GM23338 (cell line): ENCODE data around the gene JAKMIP3. TPM values are rescaled to one million over a fixed set of nuclear protein-coding genes. Genes with fewer than 3 reads are reported as not detected.

Experiments
- ATAC-seq: fragments of 200-7000 bp; cut with Tn5 transposase; 3 replicates; pipeline ENCODE4 v1.9.1; 2020
- DNase-seq: peaks from one replicate; pipeline ENCODE4 v3.0.0-alpha.2; 2015; ENCODE audit warnings: low spot score
- H2AFZ ChIP-seq: fragments of 200-600 bp; sonication (generic); 2 replicates; pipeline ENCODE4 v1.8.0; 2016; ENCODE audit warnings: antibody characterized with exemption, mild to moderate bottlenecking, moderate library complexity
- H3F3A ChIP-seq: fragments of 200-600 bp; sonication (generic); replicated peaks from 2 replicates; pipeline ENCODE4 v1.8.0; 2017; ENCODE audit warnings: antibody characterized with exemption, mixed run types, low read depth
- H3K27ac ChIP-seq: fragments of 200-600 bp; sonication (generic); 2 replicates; pipeline ENCODE4 v1.6.1; 2016; ENCODE audit warnings: low read depth
- H3K27me3 ChIP-seq: fragments of 200-600 bp; sonication (generic); 2 replicates; pipeline ENCODE4 v1.8.0; 2016; ENCODE audit warnings: mild to moderate bottlenecking, mixed run types, moderate library complexity; ENCODE audit not compliant: insufficient read depth
- H3K36me3 ChIP-seq: fragments of 200-600 bp; sonication (generic); 2 replicates; pipeline ENCODE4 v1.8.0; 2016; ENCODE audit warnings: mild to moderate bottlenecking; ENCODE audit not compliant: insufficient read depth
- H3K4me1 ChIP-seq: fragments of 200-600 bp; sonication (generic); 2 replicates; pipeline ENCODE4 v1.8.0; 2016; ENCODE audit warnings: mild to moderate bottlenecking, moderate library complexity; ENCODE audit not compliant: insufficient read depth
- H3K4me2 ChIP-seq: fragments of 200-600 bp; sonication (generic); 2 replicates; pipeline ENCODE4 v1.7.1; 2017; ENCODE audit warnings: mixed run types
- H3K4me3 ChIP-seq: fragments of 200-600 bp; sonication (generic); 2 replicates; pipeline ENCODE4 v1.6.1; 2016; ENCODE audit warnings: mixed run types
- H3K79me2 ChIP-seq: fragments of 200-600 bp; sonication (generic); replicated peaks from 2 replicates; pipeline ENCODE4 v1.8.0; 2017; ENCODE audit warnings: mild to moderate bottlenecking; ENCODE audit not compliant: insufficient read depth
- H3K9me2 ChIP-seq: fragments of 200-600 bp; sonication (generic); 2 replicates; pipeline ENCODE4 v1.8.0; 2017; ENCODE audit not compliant: insufficient read depth
- H4K20me1 ChIP-seq: fragments of 200-600 bp; sonication (generic); replicated peaks from 2 replicates; pipeline ENCODE4 v1.8.0; 2017; ENCODE audit warnings: mild to moderate bottlenecking; ENCODE audit not compliant: insufficient read depth
- H3K27ac Mint-ChIP-seq: 2 replicates; pipeline ENCODE4 v1.8.0; 2020; ENCODE audit warnings: inconsistent platforms, mild to moderate bottlenecking, moderate library complexity, mixed read lengths
- H3K27me3 Mint-ChIP-seq: 3 replicates; pipeline ENCODE4 v1.8.0; 2022; ENCODE audit warnings: low read depth, mild to moderate bottlenecking, moderate library complexity, mixed read lengths, inconsistent platforms; ENCODE audit not compliant: insufficient read depth, poor library complexity
- H3K36me3 Mint-ChIP-seq: 3 replicates; pipeline ENCODE4 v1.8.0; 2021; ENCODE audit warnings: low read depth, mild to moderate bottlenecking, inconsistent platforms, moderate library complexity, mixed read lengths
- H3K4me1 Mint-ChIP-seq: 3 replicates; pipeline ENCODE4 v1.8.0; 2020; ENCODE audit warnings: mild to moderate bottlenecking, inconsistent platforms, mixed read lengths
- H3K4me3 Mint-ChIP-seq: 3 replicates; pipeline ENCODE4 v1.8.0; 2021; ENCODE audit warnings: moderate library complexity, mild to moderate bottlenecking, inconsistent platforms, mixed read lengths
- H3K9me3 Mint-ChIP-seq: 3 replicates; pipeline ENCODE4 v1.8.0; 2020; ENCODE audit warnings: moderate library complexity, mild to moderate bottlenecking, inconsistent platforms, mixed read lengths
- CREB1 ChIP-seq: fragments of 250-450 bp; sonication (Bioruptor Pico); IDR thresholded peaks from 2 replicates; pipeline ENCODE4 v1.5.0; 2020; ENCODE audit warnings: low read depth, mild to moderate bottlenecking, moderate library complexity
- EZH2 ChIP-seq: fragments of 200-600 bp; sonication (generic); IDR thresholded peaks from one replicate; pipeline ENCODE4 v1.8.0; 2017; ENCODE audit warnings: antibody characterized with exemption, mild to moderate bottlenecking, low read depth; ENCODE audit not compliant: unreplicated experiment
- EZH2phosphoT487 ChIP-seq: fragments of 200-600 bp; sonication (generic); IDR thresholded peaks from one replicate; pipeline ENCODE4 v1.8.1; 2018; ENCODE audit warnings: antibody characterized with exemption; ENCODE audit not compliant: unreplicated experiment
- JUNB ChIP-seq: IDR thresholded peaks from one replicate; pipeline ENCODE4 v1.6.1; 2016; ENCODE audit warnings: antibody characterized with exemption; ENCODE audit not compliant: unreplicated experiment
- NANOG ChIP-seq: IDR thresholded peaks from 2 replicates; pipeline ENCODE4 v1.6.1; 2016; ENCODE audit warnings: antibody characterized with exemption, borderline replicate concordance
- POLR2AphosphoS5 ChIP-seq: IDR thresholded peaks from 2 replicates; pipeline ENCODE4 v1.6.1; 2016; ENCODE audit warnings: antibody characterized with exemption, low read depth
- STAT1 ChIP-seq: IDR thresholded peaks from one replicate; pipeline ENCODE4 v1.6.1; 2016; ENCODE audit warnings: antibody characterized with exemption; ENCODE audit not compliant: unreplicated experiment
- ZNF331 ChIP-seq: fragments of 250-450 bp; sonication (Bioruptor Pico); IDR thresholded peaks from 2 replicates; pipeline ENCODE4 v1.5.0; 2020; ENCODE audit warnings: low read depth, mild to moderate bottlenecking, moderate library complexity
- polyA plus RNA-seq: library from polyadenylated mRNA; unstranded; fragments of >200 nt; fragmentation: Nextera tagmentation; extraction: Ambion mirVana; gene quantifications from 2 replicates; pipeline ENCODE4 v1.2.1, GENCODE V29; 2016
- total RNA-seq: library from RNA; depleted of rRNA; stranded (reverse); fragments of >200 nt; shearing (Covaris generic); gene quantifications from 2 replicates; pipeline ENCODE4 v1.2.3, GENCODE V29; 2014
- TF ChIP-seq, protein P1 (sequence below): IDR thresholded peaks from 2 replicates; pipeline ENCODE4 v1.6.1; 2016; ENCODE audit warnings: antibody characterized with exemption
- TF ChIP-seq, protein P2 (sequence below): fragments of 250-450 bp; sonication (Bioruptor Pico); IDR thresholded peaks from 2 replicates; pipeline ENCODE4 v1.5.0; 2020; ENCODE audit warnings: mild to moderate bottlenecking, moderate library complexity
- TF ChIP-seq, protein P3 (sequence below), 2 experiments: fragments of 200-600 bp in 1 of 2; sonication (generic) in 1 of 2; conservative IDR thresholded peaks; 2 replicates each; pipeline versions ENCODE4 v1.5.1 to v1.6.1; 2016 to 2017; ENCODE audit warnings: antibody characterized with exemption in 2 of 2, low read depth in 2 of 2, mild to moderate bottlenecking in 2 of 2, moderate library complexity in 1 of 2

JAKMIP3 gene
- total and polyA plus RNA-seq, 2 experiments from 2014 or later: 0.87 to 1.2 TPM

DNA sequence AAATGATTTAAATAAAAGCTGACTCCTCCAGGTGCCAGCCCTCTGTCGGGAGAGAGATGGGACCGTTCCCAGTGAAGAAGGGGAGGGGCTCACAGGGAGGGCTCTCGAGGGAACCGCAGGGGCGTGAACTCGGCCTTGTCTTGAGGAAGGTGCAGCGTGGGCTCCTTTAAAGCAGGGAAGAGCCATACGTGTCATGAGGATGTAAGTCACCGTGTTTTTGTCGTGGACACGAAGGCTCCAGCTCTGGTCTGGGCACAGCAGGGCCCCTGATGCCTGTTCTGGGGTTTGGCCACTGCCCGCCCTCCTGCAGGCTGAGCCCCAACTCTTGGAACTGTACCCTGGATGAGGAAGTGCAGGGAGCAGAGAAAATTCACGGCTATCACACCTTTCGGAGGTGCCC lies 45.0 kb downstream of the JAKMIP3 start:
- Histone ChIP-seq H3K4me1 (no peaks in the 10 kb centered on the region), H3K4me2 (no peak overlapping the region), H3K9me2 (no peaks in the 10 kb centered on the region), H2AFZ (no peak overlapping the region), H3K4me3 (no peak overlapping the region), H3F3A (no peaks in the 10 kb centered on the region), H3K27me3 (no peaks in the 10 kb centered on the region), H3K36me3 (no peaks in the 10 kb centered on the region), H4K20me1 (no peaks in the 10 kb centered on the region), H3K79me2 (no peaks in the 10 kb centered on the region), H3K27ac (no peak overlapping the region)
- no peak overlapping the region for H3K4me3 Mint-ChIP-seq
- H3K36me3 Mint-ChIP-seq: no peaks in the 10 kb centered on the region
- no peak for TF ChIP-seq NANOG
- TF ChIP-seq, protein P1, sequence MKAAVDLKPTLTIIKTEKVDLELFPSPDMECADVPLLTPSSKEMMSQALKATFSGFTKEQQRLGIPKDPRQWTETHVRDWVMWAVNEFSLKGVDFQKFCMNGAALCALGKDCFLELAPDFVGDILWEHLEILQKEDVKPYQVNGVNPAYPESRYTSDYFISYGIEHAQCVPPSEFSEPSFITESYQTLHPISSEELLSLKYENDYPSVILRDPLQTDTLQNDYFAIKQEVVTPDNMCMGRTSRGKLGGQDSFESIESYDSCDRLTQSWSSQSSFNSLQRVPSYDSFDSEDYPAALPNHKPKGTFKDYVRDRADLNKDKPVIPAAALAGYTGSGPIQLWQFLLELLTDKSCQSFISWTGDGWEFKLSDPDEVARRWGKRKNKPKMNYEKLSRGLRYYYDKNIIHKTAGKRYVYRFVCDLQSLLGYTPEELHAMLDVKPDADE: no peak
- TF ChIP-seq EZH2: no peak
- TF ChIP-seq JUNB: no peak
- TF ChIP-seq, protein P2, sequence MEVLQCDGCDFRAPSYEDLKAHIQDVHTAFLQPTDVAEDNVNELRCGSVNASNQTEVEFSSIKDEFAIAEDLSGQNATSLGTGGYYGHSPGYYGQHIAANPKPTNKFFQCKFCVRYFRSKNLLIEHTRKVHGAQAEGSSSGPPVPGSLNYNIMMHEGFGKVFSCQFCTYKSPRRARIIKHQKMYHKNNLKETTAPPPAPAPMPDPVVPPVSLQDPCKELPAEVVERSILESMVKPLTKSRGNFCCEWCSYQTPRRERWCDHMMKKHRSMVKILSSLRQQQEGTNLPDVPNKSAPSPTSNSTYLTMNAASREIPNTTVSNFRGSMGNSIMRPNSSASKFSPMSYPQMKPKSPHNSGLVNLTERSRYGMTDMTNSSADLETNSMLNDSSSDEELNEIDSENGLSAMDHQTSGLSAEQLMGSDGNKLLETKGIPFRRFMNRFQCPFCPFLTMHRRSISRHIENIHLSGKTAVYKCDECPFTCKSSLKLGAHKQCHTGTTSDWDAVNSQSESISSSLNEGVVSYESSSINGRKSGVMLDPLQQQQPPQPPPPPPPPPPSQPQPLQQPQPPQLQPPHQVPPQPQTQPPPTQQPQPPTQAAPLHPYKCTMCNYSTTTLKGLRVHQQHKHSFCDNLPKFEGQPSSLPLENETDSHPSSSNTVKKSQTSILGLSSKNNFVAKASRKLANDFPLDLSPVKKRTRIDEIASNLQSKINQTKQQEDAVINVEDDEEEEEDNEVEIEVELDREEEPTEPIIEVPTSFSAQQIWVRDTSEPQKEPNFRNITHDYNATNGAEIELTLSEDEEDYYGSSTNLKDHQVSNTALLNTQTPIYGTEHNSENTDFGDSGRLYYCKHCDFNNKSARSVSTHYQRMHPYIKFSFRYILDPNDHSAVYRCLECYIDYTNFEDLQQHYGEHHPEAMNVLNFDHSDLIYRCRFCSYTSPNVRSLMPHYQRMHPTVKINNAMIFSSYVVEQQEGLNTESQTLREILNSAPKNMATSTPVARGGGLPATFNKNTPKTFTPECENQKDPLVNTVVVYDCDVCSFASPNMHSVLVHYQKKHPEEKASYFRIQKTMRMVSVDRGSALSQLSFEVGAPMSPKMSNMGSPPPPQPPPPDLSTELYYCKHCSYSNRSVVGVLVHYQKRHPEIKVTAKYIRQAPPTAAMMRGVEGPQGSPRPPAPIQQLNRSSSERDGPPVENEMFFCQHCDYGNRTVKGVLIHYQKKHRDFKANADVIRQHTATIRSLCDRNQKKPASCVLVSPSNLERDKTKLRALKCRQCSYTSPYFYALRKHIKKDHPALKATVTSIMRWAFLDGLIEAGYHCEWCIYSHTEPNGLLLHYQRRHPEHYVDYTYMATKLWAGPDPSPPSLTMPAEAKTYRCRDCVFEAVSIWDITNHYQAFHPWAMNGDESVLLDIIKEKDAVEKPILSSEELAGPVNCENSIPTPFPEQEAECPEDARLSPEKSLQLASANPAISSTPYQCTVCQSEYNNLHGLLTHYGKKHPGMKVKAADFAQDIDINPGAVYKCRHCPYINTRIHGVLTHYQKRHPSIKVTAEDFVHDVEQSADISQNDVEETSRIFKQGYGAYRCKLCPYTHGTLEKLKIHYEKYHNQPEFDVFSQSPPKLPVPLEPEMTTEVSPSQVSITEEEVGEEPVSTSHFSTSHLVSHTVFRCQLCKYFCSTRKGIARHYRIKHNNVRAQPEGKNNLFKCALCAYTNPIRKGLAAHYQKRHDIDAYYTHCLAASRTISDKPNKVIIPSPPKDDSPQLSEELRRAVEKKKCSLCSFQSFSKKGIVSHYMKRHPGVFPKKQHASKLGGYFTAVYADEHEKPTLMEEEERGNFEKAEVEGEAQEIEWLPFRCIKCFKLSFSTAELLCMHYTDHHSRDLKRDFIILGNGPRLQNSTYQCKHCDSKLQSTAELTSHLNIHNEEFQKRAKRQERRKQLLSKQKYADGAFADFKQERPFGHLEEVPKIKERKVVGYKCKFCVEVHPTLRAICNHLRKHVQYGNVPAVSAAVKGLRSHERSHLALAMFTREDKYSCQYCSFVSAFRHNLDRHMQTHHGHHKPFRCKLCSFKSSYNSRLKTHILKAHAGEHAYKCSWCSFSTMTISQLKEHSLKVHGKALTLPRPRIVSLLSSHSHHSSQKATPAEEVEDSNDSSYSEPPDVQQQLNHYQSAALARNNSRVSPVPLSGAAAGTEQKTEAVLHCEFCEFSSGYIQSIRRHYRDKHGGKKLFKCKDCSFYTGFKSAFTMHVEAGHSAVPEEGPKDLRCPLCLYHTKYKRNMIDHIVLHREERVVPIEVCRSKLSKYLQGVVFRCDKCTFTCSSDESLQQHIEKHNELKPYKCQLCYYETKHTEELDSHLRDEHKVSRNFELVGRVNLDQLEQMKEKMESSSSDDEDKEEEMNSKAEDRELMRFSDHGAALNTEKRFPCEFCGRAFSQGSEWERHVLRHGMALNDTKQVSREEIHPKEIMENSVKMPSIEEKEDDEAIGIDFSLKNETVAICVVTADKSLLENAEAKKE (CRISPR knock-in tag): no peak
- no peak for TF ChIP-seq ZNF331 (CRISPR knock-in tag)
- TF ChIP-seq, protein P3, sequence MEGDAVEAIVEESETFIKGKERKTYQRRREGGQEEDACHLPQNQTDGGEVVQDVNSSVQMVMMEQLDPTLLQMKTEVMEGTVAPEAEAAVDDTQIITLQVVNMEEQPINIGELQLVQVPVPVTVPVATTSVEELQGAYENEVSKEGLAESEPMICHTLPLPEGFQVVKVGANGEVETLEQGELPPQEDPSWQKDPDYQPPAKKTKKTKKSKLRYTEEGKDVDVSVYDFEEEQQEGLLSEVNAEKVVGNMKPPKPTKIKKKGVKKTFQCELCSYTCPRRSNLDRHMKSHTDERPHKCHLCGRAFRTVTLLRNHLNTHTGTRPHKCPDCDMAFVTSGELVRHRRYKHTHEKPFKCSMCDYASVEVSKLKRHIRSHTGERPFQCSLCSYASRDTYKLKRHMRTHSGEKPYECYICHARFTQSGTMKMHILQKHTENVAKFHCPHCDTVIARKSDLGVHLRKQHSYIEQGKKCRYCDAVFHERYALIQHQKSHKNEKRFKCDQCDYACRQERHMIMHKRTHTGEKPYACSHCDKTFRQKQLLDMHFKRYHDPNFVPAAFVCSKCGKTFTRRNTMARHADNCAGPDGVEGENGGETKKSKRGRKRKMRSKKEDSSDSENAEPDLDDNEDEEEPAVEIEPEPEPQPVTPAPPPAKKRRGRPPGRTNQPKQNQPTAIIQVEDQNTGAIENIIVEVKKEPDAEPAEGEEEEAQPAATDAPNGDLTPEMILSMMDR (conservative IDR thresholded peaks at IDR 0.05; ENCODE audit: low read depth in 2 of 2): no peak
- no peak for TF ChIP-seq POLR2AphosphoS5
- no peak for TF ChIP-seq EZH2phosphoT487
- no peak for TF ChIP-seq STAT1
- TF ChIP-seq CREB1 (CRISPR knock-in tag): no peak
- peak; percentile 22; the same call in 2 of the 3 replicates for ATAC-seq
- H3K9me3 Mint-ChIP-seq: no peaks in the 10 kb centered on the region
- no peak for DNase-seq
- H3K27me3 Mint-ChIP-seq: peaks cover 9% of the 10 kb centered on the region
- no peak overlapping the region for H3K27ac Mint-ChIP-seq
- no peaks in the 10 kb centered on the region; the same call in 2 of the 3 replicates for H3K4me1 Mint-ChIP-seq
